Mesendoderm (in vitro differentiated cells): ENCODE results near the gene SREBF1.

Source experiments
- DNase-seq: peaks from one replicate; pipeline ENCODE4 v3.0.0; 2013
- H2AK5ac ChIP-seq: 2 replicates; pipeline ENCODE4 v1.6.1; 2013; ENCODE audit warnings: low read length, inconsistent platforms
- H2BK120ac ChIP-seq: 2 replicates; pipeline ENCODE4 v1.6.1; 2013; ENCODE audit warnings: low read depth, mild to moderate bottlenecking, low read length, moderate library complexity, mixed read lengths
- H2BK15ac ChIP-seq: replicated peaks from 2 replicates; pipeline ENCODE4 v1.6.1; 2013; ENCODE audit warnings: low read depth, mild to moderate bottlenecking, moderate library complexity
- H2BK5ac ChIP-seq: 2 replicates; pipeline ENCODE4 v1.6.1; 2013; ENCODE audit warnings: low read length, inconsistent platforms
- H3K18ac ChIP-seq: 2 replicates; pipeline ENCODE4 v1.6.1; 2013; ENCODE audit warnings: mild to moderate bottlenecking, low read length, mixed read lengths
- H3K23ac ChIP-seq: one replicate; pipeline ENCODE4 v1.6.1; 2013; ENCODE audit warnings: low read length
- H3K27ac ChIP-seq: 2 replicates; pipeline ENCODE4 v1.5.1; 2013; ENCODE audit warnings: low read depth, mild to moderate bottlenecking, inconsistent platforms, low read length, moderate library complexity
- H3K27me3 ChIP-seq: 2 replicates; pipeline ENCODE4 v1.6.1; 2013; ENCODE audit warnings: low read length, control low read depth, mild to moderate bottlenecking, inconsistent platforms; ENCODE audit not compliant: insufficient read depth, poor library complexity
- H3K36me3 ChIP-seq: 2 replicates; pipeline ENCODE4 v1.6.1; 2013; ENCODE audit warnings: low read length, inconsistent platforms; ENCODE audit not compliant: control insufficient read depth, insufficient read depth
- H3K4ac ChIP-seq: one replicate; pipeline ENCODE4 v1.6.1; 2013; ENCODE audit warnings: low read depth, mild to moderate bottlenecking, low read length, moderate library complexity
- H3K4me1 ChIP-seq: 2 replicates; pipeline ENCODE4 v1.6.1; 2013; ENCODE audit warnings: low read depth, low read length, inconsistent platforms; ENCODE audit not compliant: control insufficient read depth
- H3K4me2 ChIP-seq: 2 replicates; pipeline ENCODE4 v1.6.1; 2013; ENCODE audit warnings: low read length
- H3K4me3 ChIP-seq: 2 replicates; pipeline ENCODE4 v1.5.1; 2013; ENCODE audit warnings: mild to moderate bottlenecking, low read length
- H3K56ac ChIP-seq: one replicate; pipeline ENCODE4 v1.6.1; 2013; ENCODE audit warnings: low read length
- H3K79me1 ChIP-seq: 2 replicates; pipeline ENCODE4 v1.6.1; 2013; ENCODE audit warnings: low read length, inconsistent platforms
- H3K79me2 ChIP-seq: 2 replicates; pipeline ENCODE4 v1.6.1; 2013; ENCODE audit warnings: mild to moderate bottlenecking, low read length; ENCODE audit not compliant: control insufficient read depth, insufficient read depth
- H3K9ac ChIP-seq: 2 replicates; pipeline ENCODE4 v1.6.1; 2013; ENCODE audit warnings: low read length, inconsistent platforms
- H4K5ac ChIP-seq: one replicate; pipeline ENCODE4 v1.6.1; 2013; ENCODE audit warnings: low read length
- H4K8ac ChIP-seq: one replicate; pipeline ENCODE4 v1.6.1; 2013; ENCODE audit warnings: low read depth, mild to moderate bottlenecking, control low read depth, low read length, moderate library complexity
- WGBS: extraction: QIAGEN DNeasy Blood & Tissue Kit; methylation state at CpG from one replicate; pipeline ENCODE4 v1.1.7; 2013; ENCODE audit warnings: low lambda C conversion rate, missing lambda C conversion rate; ENCODE audit not compliant: insufficient coverage; ENCODE audit errors: extremely low coverage; 5-methylcytosine and 5-hydroxymethylcytosine counted together

SREBF1 gene

GRCh38 chr17:17819561-17819995, 17.2 kb downstream of the SREBF1 start:
- H4K8ac ChIP-seq, result no peak overlapping the region
- H3K79me2 ChIP-seq, result peaks cover 20% of the 10 kb centered on the region
- H3K27ac ChIP-seq, result no peak overlapping the region
- H2BK5ac ChIP-seq, result no peak overlapping the region
- H3K9ac ChIP-seq, result no peak overlapping the region
- H3K4me3 ChIP-seq, result no peak overlapping the region
- H3K4me2 ChIP-seq, result no peak overlapping the region
- H3K36me3 ChIP-seq, result peaks cover 13% of the 10 kb centered on the region
- no peak overlapping the region for H3K23ac ChIP-seq
- peaks cover 14% of the 10 kb centered on the region for H3K4me1 ChIP-seq
- H3K18ac ChIP-seq, result no peak overlapping the region
- WGBS, result no CpG with 5 or more reads among the region's 12 CpGs
- no peak overlapping the region for H3K4ac ChIP-seq
- peak; percentile 88 for DNase-seq
- H2BK15ac ChIP-seq, result no peak overlapping the region
- no peak overlapping the region for H2AK5ac ChIP-seq
- no peak overlapping the region for H4K5ac ChIP-seq
- no peak overlapping the region for H2BK120ac ChIP-seq
- no peak overlapping the region for H3K56ac ChIP-seq
- peaks cover 27% of the 10 kb centered on the region for H3K79me1 ChIP-seq
- no peaks in the 10 kb centered on the region for H3K27me3 ChIP-seq

- Histone ChIP-seq H3K4me3 (no peak overlapping the region), H3K36me3 (peaks cover 14% of the 10 kb centered on the region)
Observed at GRCh38 chr17:17819111-17819510, 17.7 kb downstream of the SREBF1 start.

GRCh38 chr17:17818088-17818526, 18.7 kb downstream of the SREBF1 start:
- peaks cover 14% of the 10 kb centered on the region for H3K36me3 ChIP-seq
- DNase-seq, result peak; percentile 38

More at GRCh38 chr17:17819111-17819510, 17.7 kb downstream of the SREBF1 start:
- H3K27ac ChIP-seq, result no peak overlapping the region
- H2AK5ac ChIP-seq, result no peak overlapping the region
- no CpG with 5 or more reads among the region's 12 CpGs for WGBS
- H3K4ac ChIP-seq, result no peak overlapping the region
- peaks cover 19% of the 10 kb centered on the region for H3K79me2 ChIP-seq
- H3K18ac ChIP-seq, result no peak overlapping the region
- no peak for DNase-seq
- no peak overlapping the region for H2BK120ac ChIP-seq
- H2BK15ac ChIP-seq, result no peak overlapping the region
- no peak overlapping the region for H4K8ac ChIP-seq
- no peak overlapping the region for H2BK5ac ChIP-seq
- no peaks in the 10 kb centered on the region for H3K27me3 ChIP-seq
- no peak overlapping the region for H3K23ac ChIP-seq
- no peak overlapping the region for H3K4me2 ChIP-seq
- no peak overlapping the region for H4K5ac ChIP-seq
- peaks cover 26% of the 10 kb centered on the region for H3K79me1 ChIP-seq
- no peak overlapping the region for H3K9ac ChIP-seq
- no peak overlapping the region for H3K56ac ChIP-seq
- peaks cover 10% of the 10 kb centered on the region for H3K4me1 ChIP-seq

GRCh38 chr17:17817552-17817947, 19.2 kb downstream of the SREBF1 start:
- H2BK15ac ChIP-seq, result no peak overlapping the region
- H3K4me3 ChIP-seq, result no peak overlapping the region
- no peaks in the 10 kb centered on the region for H3K4me1 ChIP-seq
- no peak overlapping the region for H3K9ac ChIP-seq
- H3K27ac ChIP-seq, result no peak overlapping the region
- H2BK120ac ChIP-seq, result no peak overlapping the region
- H3K79me2 ChIP-seq, result peaks cover 13% of the 10 kb centered on the region
- no peak overlapping the region for H3K4ac ChIP-seq
- H3K36me3 ChIP-seq, result peaks cover 14% of the 10 kb centered on the region
- H3K56ac ChIP-seq, result no peak overlapping the region
- no peaks in the 10 kb centered on the region for H3K27me3 ChIP-seq
- H3K23ac ChIP-seq, result no peak overlapping the region
- no peak overlapping the region for H3K4me2 ChIP-seq
- H3K18ac ChIP-seq, result no peak overlapping the region
- no peak overlapping the region for H2AK5ac ChIP-seq
- H3K79me1 ChIP-seq, result peaks cover 18% of the 10 kb centered on the region
- no peak overlapping the region for H4K5ac ChIP-seq
- H2BK5ac ChIP-seq, result no peak overlapping the region
- no CpG with 5 or more reads among the region's 10 CpGs for WGBS
- no peak overlapping the region for H4K8ac ChIP-seq
- DNase-seq, result no peak

More at GRCh38 chr17:17818088-17818526, 18.7 kb downstream of the SREBF1 start:
- Histone ChIP-seq H3K79me2 (peaks cover 18% of the 10 kb centered on the region), H3K4me3 (no peak overlapping the region), H3K4ac (no peak overlapping the region), H3K27ac (no peak overlapping the region), H2BK5ac (no peak overlapping the region), H3K27me3 (no peaks in the 10 kb centered on the region), H3K4me1 (peaks cover 5% of the 10 kb centered on the region), H3K18ac (no peak overlapping the region), H2AK5ac (no peak overlapping the region), H3K4me2 (no peak overlapping the region), H3K9ac (no peak overlapping the region), H3K23ac (no peak overlapping the region), H3K56ac (no peak overlapping the region), H2BK120ac (no peak overlapping the region), H3K79me1 (peaks cover 23% of the 10 kb centered on the region), H4K8ac (no peak overlapping the region), H2BK15ac (no peak overlapping the region), H4K5ac (no peak overlapping the region)
- WGBS, result no CpG with 5 or more reads among the region's 10 CpGs

GRCh38 chr17:17816831-17817551, 19.8 kb downstream of the SREBF1 start:
- Histone ChIP-seq H2BK5ac (no peak overlapping the region), H2BK15ac (no peak overlapping the region), H2AK5ac (no peak overlapping the region), H4K8ac (no peak overlapping the region), H3K4me3 (no peak overlapping the region), H3K4me2 (no peak overlapping the region), H3K4me1 (peaks cover 2% of the 10 kb centered on the region), H3K27me3 (no peaks in the 10 kb centered on the region), H4K5ac (no peak overlapping the region), H2BK120ac (no peak overlapping the region), H3K56ac (no peak overlapping the region), H3K36me3 (peaks cover 14% of the 10 kb centered on the region), H3K79me2 (peaks cover 7% of the 10 kb centered on the region), H3K18ac (no peak overlapping the region), H3K9ac (no peak overlapping the region), H3K4ac (no peak overlapping the region), H3K23ac (no peak overlapping the region), H3K27ac (no peak overlapping the region), H3K79me1 (peaks cover 13% of the 10 kb centered on the region)
- DNase-seq, result no peak
- WGBS, result no CpG with 5 or more reads among the region's 24 CpGs
